RPMI8226 (cell line): ENCODE results near the gene IMP3.

ENCODE experiments used
- DNase-seq: peaks from one replicate; pipeline ENCODE4 v3.0.0-alpha.2; 2015

Gene IMP3

GRCh38 chr15:75616766-75617165, 23.3 kb downstream of the IMP3 start:
- no peak for DNase-seq

GRCh38 chr15:75606711-75607699, 33.0 kb downstream of the IMP3 start:
- no peak for DNase-seq

GRCh38 chr15:75606026-75606425, 34.0 kb downstream of the IMP3 start:
- DNase-seq, result no peak

- DNase-seq, result no peak
Observed at GRCh38 chr15:75599401-75599800, 40.6 kb downstream of the IMP3 start.

GRCh38 chr15:75598361-75598760, 41.7 kb downstream of the IMP3 start:
- no peak for DNase-seq

GRCh38 chr15:75597667-75598341, 42.2 kb downstream of the IMP3 start:
- peak; percentile 35 for DNase-seq

- DNase-seq, result no peak
Observed at GRCh38 chr15:75596703-75597345, 43.2 kb downstream of the IMP3 start.

- DNase-seq, result no peak
Observed at GRCh38 chr15:75594276-75594675, 45.7 kb downstream of the IMP3 start.

- no peak for DNase-seq
Observed at GRCh38 chr15:75591655-75592364, 48.2 kb downstream of the IMP3 start.

GRCh38 chr15:75590239-75590638, 49.8 kb downstream of the IMP3 start:
- no peak for DNase-seq
